ES-I3 (cell line): ENCODE measurements around the gene TMBIM1.

ENCODE experiments used
- H3K36me3 ChIP-seq: 2 replicates; pipeline ENCODE4 v1.6.1; 2013; ENCODE audit warnings: mild to moderate bottlenecking, low read length, control low read depth, moderate library complexity; ENCODE audit not compliant: insufficient read depth
- H3K4me1 ChIP-seq: 2 replicates; pipeline ENCODE4 v1.6.1; 2013; ENCODE audit warnings: mild to moderate bottlenecking, control low read depth, low read length; ENCODE audit not compliant: insufficient read depth
- H3K9ac ChIP-seq: 2 replicates; pipeline ENCODE4 v1.6.1; 2013; ENCODE audit warnings: low read depth, mild to moderate bottlenecking, low read length, moderate library complexity
- H3K9me3 ChIP-seq: 2 replicates; pipeline ENCODE4 v1.6.1; 2013; ENCODE audit warnings: mild to moderate bottlenecking, low read length, moderate library complexity; ENCODE audit not compliant: control insufficient read depth, insufficient read depth

The TMBIM1 gene

GRCh38 chr2:218310853-218311540, 18.7 kb upstream of the TMBIM1 start:
- no peaks in the 10 kb centered on the region; the same call in 1 of the 2 replicates for H3K9me3 ChIP-seq
- H3K36me3 ChIP-seq: no peaks in the 10 kb centered on the region
- 0 out of 2 replicates have a peak, but pooled peaks cover 4% of the 10 kb centered on the region for H3K4me1 ChIP-seq
- H3K9ac ChIP-seq: no peak overlapping the region

- Histone ChIP-seq H3K4me1 (0 out of 2 replicates have a peak, but pooled peaks cover 4% of the 10 kb centered on the region), H3K9me3 (no peaks in the 10 kb centered on the region; the same call in 1 of the 2 replicates), H3K36me3 (no peaks in the 10 kb centered on the region), H3K9ac (no peak overlapping the region)
Measured at GRCh38 chr2:218307415-218308090, 15.2 kb upstream of the TMBIM1 start.

- H3K9ac ChIP-seq: no peak overlapping the region
- no peaks in the 10 kb centered on the region for H3K36me3 ChIP-seq
- no peaks in the 10 kb centered on the region for H3K4me1 ChIP-seq
- no peaks in the 10 kb centered on the region; the same call in 1 of the 2 replicates for H3K9me3 ChIP-seq
Measured at GRCh38 chr2:218306184-218306920, 14.0 kb upstream of the TMBIM1 start.

DNA sequence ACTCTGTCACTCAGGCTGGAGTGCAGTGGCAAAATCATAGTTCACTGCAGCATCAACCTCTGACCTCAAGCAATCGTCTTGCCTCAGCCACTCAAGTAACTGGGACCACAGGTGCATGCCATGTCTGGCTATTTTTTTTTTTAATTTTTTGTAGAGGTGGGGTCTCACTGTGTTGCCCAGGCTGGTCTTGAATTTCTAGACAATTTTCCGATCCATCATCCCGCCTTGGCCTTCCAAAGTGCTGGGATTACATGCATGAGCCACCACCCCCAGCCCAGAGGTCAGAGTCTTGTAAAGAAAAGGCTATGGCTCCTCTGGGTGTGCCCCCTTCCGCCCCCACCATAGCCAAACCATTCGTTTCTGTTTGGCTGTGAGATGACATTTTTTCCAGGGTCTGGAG, 13.1 kb upstream of the TMBIM1 start:
- Histone ChIP-seq H3K36me3 (no peaks in the 10 kb centered on the region), H3K4me1 (no peaks in the 10 kb centered on the region)

GRCh38 chr2:218301176-218301819, 9.0 kb upstream of the TMBIM1 start:
- Histone ChIP-seq H3K4me1 (no peaks in the 10 kb centered on the region; the same call in 1 of the 2 replicates), H3K9me3 (no peaks in the 10 kb centered on the region), H3K36me3 (no peaks in the 10 kb centered on the region), H3K9ac (no peak overlapping the region)

More for the DNA sequence above, 13.1 kb upstream of the TMBIM1 start:
- Histone ChIP-seq H3K9me3 (no peaks in the 10 kb centered on the region; the same call in 1 of the 2 replicates), H3K9ac (no peak overlapping the region)

- H3K9ac ChIP-seq: no peak overlapping the region
- no peaks in the 10 kb centered on the region for H3K36me3 ChIP-seq
- H3K9me3 ChIP-seq: no peaks in the 10 kb centered on the region
- peaks cover 2% of the 10 kb centered on the region; the same call in 1 of the 2 replicates for H3K4me1 ChIP-seq
Measured at GRCh38 chr2:218300141-218300540, 7.8 kb upstream of the TMBIM1 start.

DNA sequence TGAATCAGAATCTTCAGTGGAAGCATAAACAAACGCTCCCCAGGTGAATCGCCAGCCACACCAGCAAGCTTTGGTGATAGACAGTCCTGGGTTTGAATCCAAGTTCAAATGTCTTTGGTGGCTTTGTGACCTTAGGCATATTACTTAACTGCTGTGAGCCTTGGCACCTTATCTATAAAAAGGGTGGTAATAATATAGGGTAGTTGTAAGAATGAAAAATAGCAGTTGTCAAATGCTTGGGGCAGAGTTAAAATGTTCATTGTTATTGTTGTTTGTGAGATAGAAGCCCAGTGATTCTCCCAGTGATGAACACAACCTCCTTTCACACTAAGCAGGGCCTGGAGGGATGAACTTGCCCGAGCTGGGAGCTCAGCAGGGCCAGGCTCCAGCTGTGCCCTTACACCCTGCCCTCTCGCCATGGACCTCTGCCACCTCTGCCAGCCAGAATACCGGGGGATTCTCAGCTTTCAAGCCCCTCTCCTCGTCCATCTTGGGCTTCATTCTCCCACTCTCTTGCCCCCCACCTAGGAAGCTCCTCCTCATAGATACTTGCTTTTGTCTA, 6.1 kb upstream of the TMBIM1 start:
- H3K9me3 ChIP-seq: no peaks in the 10 kb centered on the region
- H3K9ac ChIP-seq: no peak overlapping the region
- H3K4me1 ChIP-seq: peaks cover 9% of the 10 kb centered on the region; the same call in 1 of the 2 replicates
- no peaks in the 10 kb centered on the region for H3K36me3 ChIP-seq

DNA sequence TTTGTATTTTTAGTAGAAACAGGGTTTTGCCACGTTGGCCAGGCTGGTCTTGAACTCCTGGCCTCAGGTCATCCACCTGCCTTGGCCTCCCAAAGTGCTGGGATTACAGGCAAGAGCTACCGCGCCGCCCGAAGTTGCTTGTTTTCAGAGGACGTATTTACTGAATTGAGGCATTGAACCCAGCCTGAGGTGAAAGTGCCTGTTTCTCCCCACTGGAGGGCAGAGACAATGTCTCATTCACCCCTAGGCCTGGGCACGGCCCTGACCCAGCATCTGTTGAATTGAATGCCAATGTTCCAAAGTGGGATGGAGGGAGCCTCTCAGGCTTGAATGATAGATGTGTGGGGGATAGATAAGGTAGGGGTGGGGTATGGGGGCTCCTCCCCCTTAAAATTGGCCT, 4.5 kb upstream of the TMBIM1 start:
- Histone ChIP-seq H3K4me1 (peaks cover 12% of the 10 kb centered on the region; the same call in 1 of the 2 replicates), H3K9ac (no peak overlapping the region)

DNA sequence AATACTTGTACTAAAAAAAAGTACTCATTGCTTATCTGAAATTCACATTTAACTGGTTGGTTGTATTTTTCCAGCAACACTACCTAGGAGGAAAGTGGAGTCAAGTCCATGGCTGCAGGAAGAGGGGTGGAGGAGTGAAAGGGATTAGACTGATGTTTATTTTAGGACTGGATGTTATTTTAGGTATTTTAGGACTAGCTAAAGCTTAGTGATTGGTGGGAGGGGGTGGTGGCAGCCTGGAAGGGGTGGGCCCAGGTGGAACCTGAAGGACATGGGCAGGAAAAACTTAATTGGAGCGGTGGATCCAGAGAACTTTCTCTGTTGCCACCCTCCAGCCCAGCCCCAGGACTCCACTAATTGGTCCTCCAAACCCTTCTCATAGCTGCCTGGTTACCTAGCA, 3.9 kb upstream of the TMBIM1 start:
- Histone ChIP-seq H3K9me3 (no peaks in the 10 kb centered on the region), H3K9ac (no peak overlapping the region), H3K4me1 (peaks cover 12% of the 10 kb centered on the region; the same call in 1 of the 2 replicates), H3K36me3 (no peaks in the 10 kb centered on the region)

More for the DNA sequence above, 4.5 kb upstream of the TMBIM1 start:
- Histone ChIP-seq H3K9me3 (no peaks in the 10 kb centered on the region), H3K36me3 (no peaks in the 10 kb centered on the region)

- Histone ChIP-seq H3K9me3 (no peaks in the 10 kb centered on the region), H3K36me3 (no peaks in the 10 kb centered on the region), H3K4me1 (peaks cover 14% of the 10 kb centered on the region; the same call in 1 of the 2 replicates), H3K9ac (no peak overlapping the region)
Measured at GRCh38 chr2:218295029-218295428, 2.7 kb upstream of the TMBIM1 start.

GRCh38 chr2:218294430-218295022, 2.2 kb upstream of the TMBIM1 start:
- Histone ChIP-seq H3K36me3 (no peaks in the 10 kb centered on the region), H3K9me3 (no peaks in the 10 kb centered on the region), H3K9ac (no peak overlapping the region), H3K4me1 (peaks cover 19% of the 10 kb centered on the region; the same call in 1 of the 2 replicates)

GRCh38 chr2:218293715-218294429, 1.6 kb upstream of the TMBIM1 start:
- Histone ChIP-seq H3K36me3 (no peaks in the 10 kb centered on the region), H3K4me1 (peaks cover 20% of the 10 kb centered on the region; the same call in 1 of the 2 replicates), H3K9ac (no peak overlapping the region), H3K9me3 (no peaks in the 10 kb centered on the region)
